Measurements from ENCODE around the gene SDK2.

GRCh38 chr17:73289549-73290254 is 354.5 kb downstream of the SDK2 start:
- TF ChIP-seq, protein P1, sequence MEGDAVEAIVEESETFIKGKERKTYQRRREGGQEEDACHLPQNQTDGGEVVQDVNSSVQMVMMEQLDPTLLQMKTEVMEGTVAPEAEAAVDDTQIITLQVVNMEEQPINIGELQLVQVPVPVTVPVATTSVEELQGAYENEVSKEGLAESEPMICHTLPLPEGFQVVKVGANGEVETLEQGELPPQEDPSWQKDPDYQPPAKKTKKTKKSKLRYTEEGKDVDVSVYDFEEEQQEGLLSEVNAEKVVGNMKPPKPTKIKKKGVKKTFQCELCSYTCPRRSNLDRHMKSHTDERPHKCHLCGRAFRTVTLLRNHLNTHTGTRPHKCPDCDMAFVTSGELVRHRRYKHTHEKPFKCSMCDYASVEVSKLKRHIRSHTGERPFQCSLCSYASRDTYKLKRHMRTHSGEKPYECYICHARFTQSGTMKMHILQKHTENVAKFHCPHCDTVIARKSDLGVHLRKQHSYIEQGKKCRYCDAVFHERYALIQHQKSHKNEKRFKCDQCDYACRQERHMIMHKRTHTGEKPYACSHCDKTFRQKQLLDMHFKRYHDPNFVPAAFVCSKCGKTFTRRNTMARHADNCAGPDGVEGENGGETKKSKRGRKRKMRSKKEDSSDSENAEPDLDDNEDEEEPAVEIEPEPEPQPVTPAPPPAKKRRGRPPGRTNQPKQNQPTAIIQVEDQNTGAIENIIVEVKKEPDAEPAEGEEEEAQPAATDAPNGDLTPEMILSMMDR (IDR thresholded peaks at IDR 0.05), result no peak
- no peak for TF ChIP-seq POLR2A (IDR thresholded peaks at IDR 0.05)

All from thyroid gland (tissue), 4 donors.